Astrocyte of the cerebellum (primary cell): Measurements from ENCODE around the gene SRGAP3.

ENCODE experiments used
- DNase-seq: peaks from one replicate; pipeline ENCODE4 v3.0.0-alpha.2; 2011; ENCODE audit warnings: low read depth
- H3K4me3 ChIP-seq: 2 replicates; pipeline ENCODE4 v1.5.1; 2011; ENCODE audit warnings: mild to moderate bottlenecking, low read depth, low read length, moderate library complexity
- in situ Hi-C: cut with HindIII; loops from 2 replicates; pipeline ENCODE4 v1.10.0; 2017; ENCODE audit warnings: low sequenced_read_pairs
- TF ChIP-seq, protein P1 (sequence below): IDR thresholded peaks from 2 replicates; pipeline ENCODE4 v1.5.1; 2012; ENCODE audit warnings: low read length, low read depth, moderate library complexity, mild to moderate bottlenecking; ENCODE audit errors: missing control alignments

The SRGAP3 gene

DNA sequence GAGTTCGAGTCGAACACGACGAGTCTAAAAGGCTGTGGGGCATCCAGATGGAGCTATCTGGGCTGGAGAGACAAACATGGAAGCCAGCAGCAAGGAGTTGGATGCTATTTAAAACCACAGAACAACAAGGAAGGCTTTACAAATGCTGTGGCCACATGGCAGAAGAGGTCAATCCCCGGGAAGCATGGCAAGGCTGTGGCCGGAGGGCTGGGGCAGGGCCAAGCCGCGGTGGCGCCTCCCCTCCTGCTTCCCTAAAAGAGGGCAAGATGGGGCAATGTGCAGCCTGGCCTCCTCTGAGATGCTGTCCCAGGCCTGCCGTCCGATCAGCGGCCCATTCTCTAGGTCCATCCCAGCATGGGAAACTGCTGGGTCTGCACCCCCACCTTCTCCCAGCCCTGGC lies 139.1 kb downstream of the SRGAP3 start:
- no peak overlapping the region for H3K4me3 ChIP-seq
- DNase-seq = no peak
- in situ Hi-C loops = no loop called here
- TF ChIP-seq, protein P1, sequence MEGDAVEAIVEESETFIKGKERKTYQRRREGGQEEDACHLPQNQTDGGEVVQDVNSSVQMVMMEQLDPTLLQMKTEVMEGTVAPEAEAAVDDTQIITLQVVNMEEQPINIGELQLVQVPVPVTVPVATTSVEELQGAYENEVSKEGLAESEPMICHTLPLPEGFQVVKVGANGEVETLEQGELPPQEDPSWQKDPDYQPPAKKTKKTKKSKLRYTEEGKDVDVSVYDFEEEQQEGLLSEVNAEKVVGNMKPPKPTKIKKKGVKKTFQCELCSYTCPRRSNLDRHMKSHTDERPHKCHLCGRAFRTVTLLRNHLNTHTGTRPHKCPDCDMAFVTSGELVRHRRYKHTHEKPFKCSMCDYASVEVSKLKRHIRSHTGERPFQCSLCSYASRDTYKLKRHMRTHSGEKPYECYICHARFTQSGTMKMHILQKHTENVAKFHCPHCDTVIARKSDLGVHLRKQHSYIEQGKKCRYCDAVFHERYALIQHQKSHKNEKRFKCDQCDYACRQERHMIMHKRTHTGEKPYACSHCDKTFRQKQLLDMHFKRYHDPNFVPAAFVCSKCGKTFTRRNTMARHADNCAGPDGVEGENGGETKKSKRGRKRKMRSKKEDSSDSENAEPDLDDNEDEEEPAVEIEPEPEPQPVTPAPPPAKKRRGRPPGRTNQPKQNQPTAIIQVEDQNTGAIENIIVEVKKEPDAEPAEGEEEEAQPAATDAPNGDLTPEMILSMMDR = no peak

DNA sequence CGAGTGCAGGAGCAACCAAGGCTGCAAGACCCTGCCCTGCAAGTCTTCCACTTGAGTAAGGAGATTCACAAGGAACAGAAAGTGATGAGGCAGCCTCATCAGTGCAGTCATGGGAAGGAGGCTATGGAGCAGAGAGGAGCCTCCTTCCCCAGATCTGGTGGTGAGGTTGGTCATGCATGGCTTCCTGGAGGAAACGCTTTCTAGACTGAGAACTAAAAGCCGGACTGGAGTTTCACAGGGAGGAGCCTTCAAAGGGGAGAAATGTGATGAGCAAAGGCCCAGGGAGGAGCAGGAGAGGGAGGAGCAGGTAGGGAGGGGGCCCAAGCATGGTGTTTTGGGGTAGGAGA lies 139.9 kb downstream of the SRGAP3 start:
- in situ Hi-C loops = no loop called here
- TF ChIP-seq, protein P1 = no peak
- H3K4me3 ChIP-seq = no peak overlapping the region
- DNase-seq = no peak

DNA sequence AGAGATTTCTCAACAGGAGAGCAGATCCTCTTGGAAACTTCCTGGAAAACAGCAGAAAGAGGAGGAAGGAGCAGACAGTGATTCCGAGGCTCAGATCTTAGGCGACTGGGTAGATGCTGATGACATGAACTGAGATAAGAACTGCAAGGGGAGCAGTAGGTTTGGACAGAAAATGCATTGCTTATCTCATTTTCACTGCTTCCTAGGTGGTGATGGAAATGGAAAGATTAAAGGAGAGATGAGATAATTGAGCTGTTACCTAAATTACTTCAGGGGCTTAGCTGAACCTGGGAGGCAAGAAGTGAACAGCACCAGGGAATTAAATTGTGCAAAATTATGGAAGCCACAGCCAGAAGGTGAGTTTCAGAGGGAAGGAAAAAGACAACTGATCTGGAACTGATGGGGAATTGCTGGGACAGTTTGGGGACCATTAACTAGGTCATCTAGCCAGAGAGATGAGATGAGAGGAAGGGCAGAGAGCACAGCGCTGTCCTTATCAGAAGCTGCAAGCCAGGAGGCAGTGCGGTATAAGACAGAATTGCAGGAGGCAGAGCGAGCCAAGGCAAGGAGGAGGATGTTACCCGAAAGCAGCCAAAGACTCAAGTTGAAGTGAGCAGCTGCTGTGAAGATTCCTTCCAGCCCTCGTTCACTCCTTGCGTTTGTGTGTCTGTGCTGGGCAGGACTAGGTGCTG lies 140.4 kb downstream of the SRGAP3 start:
- no peak overlapping the region for H3K4me3 ChIP-seq
- TF ChIP-seq, protein P1 = no peak
- no peak for DNase-seq
- in situ Hi-C loops = no loop called here

DNA sequence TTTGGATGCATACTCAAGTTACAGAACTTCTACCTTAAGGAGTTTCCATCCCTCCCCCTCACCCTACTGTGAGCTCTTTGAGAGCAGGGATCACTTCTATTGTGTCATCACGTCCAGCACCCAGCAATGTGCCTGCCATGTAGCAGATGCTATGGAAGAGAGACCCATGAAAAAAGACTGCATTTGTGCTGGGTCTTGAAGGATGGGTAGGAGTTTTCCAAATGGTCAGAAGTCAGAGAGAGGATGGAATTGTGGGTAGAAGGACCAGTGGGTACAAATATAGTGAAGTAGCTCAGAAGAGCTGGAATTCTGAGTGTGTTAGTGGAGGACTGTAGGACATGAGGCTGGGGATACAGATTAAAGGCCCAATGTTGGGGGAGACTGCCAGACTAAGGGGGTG lies 141.7 kb downstream of the SRGAP3 start:
- in situ Hi-C loops = no loop called here
- DNase-seq = no peak
- TF ChIP-seq, protein P1 = no peak
- no peak overlapping the region for H3K4me3 ChIP-seq

DNA sequence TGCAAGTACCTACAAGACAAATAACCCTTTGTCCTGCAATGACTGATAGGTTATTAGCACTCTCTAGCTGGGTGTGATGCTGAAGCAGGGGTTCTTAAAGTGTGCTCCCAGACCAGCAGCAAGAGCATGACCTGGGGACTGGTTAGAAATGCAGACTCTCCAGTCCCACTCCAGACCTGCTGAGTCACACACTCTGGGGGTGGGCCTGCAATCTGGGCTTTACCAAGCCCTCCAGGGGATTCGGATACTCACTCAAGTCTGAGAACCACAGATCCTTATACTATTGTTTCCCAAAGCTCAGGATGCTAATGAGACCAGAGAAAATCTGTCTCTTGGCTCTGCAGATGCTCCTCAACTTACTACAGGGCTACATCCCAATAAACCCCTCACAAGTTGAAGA lies 144.0 kb downstream of the SRGAP3 start:
- no peak for DNase-seq
- in situ Hi-C loops = no loop called here
- TF ChIP-seq, protein P1 = no peak
- no peak overlapping the region for H3K4me3 ChIP-seq

DNA sequence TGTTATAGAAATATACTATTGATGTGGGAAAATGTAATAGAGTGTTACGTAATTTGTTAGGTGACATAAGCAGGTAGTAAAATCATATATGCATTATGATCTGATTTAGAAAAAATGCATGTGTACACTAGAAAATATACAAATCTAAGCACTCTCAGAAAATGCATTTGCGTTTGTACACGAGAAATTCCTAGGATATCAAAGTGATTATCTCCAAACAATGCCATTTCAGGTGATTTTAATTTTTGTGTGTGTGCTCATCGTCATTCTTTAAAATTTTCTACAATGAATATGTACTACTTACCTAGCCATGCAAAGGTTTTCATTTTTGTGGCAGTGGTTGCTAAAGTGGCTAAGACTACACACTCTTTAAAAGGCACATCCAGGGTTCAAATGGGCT lies 145.3 kb downstream of the SRGAP3 start:
- no peak for DNase-seq
- TF ChIP-seq, protein P1 = no peak
- in situ Hi-C loops = no loop called here
- no peak overlapping the region for H3K4me3 ChIP-seq
